ENCODE measurements around the gene MST1. TPM values are rescaled to one million over a fixed set of nuclear protein-coding genes. Genes with fewer than 3 reads are reported as not detected.

Gene MST1
- total RNA-seq, 4 donors from 2014 or later: 12.9 to 24.7 (median 17.4) TPM

DNA sequence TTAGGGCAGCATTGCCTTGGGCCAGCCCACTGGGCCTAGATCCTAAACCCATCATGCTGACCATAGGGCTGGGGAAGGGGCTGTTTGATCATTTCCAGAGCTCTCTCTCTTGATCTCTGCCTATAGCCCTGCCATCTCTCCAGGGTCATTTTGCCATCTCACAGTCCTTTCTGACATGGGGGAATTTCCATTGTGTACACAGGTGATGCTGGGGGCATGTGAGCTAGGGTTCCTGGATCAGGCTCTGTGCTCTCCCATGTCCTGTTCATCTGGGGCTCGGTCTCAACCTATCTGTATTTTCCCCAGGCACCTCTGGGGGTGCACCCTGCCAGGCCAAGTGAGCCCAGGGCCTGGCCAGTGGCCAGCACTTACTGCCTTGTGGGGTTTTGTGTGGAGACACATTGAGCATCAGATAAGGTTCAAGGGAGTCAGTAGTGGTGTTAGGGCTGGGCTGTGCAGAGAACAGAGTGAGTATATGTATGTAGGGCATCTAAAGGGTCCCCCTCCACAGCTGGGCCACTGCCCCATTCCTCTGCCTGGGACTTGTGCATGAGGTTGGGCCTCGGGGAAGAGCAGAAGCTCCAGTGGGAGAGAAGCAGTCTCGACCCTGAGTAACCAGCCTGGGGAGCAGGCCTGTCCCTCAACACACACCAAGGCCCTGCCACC is 40.8 kb downstream of the MST1 start:
- 77 to 90% methylated on average over 3 of the region's 3 CpGs for WGBS, 2 donors
- no peak for TF ChIP-seq POLR2A (IDR thresholded peaks at IDR 0.05)
- TF ChIP-seq, protein P1, sequence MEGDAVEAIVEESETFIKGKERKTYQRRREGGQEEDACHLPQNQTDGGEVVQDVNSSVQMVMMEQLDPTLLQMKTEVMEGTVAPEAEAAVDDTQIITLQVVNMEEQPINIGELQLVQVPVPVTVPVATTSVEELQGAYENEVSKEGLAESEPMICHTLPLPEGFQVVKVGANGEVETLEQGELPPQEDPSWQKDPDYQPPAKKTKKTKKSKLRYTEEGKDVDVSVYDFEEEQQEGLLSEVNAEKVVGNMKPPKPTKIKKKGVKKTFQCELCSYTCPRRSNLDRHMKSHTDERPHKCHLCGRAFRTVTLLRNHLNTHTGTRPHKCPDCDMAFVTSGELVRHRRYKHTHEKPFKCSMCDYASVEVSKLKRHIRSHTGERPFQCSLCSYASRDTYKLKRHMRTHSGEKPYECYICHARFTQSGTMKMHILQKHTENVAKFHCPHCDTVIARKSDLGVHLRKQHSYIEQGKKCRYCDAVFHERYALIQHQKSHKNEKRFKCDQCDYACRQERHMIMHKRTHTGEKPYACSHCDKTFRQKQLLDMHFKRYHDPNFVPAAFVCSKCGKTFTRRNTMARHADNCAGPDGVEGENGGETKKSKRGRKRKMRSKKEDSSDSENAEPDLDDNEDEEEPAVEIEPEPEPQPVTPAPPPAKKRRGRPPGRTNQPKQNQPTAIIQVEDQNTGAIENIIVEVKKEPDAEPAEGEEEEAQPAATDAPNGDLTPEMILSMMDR (IDR thresholded peaks at IDR 0.05): no peak
- DNase-seq (ENCODE audit: low spot score in 2 of 2): no peak
- no peak overlapping the region for H3K4me3 ChIP-seq (ENCODE audit: low read depth, poor library complexity, severe bottlenecking)
- intact Hi-C loops (cut with DNase I; ENCODE audit: low total_unique reads): no loop called here

DNA sequence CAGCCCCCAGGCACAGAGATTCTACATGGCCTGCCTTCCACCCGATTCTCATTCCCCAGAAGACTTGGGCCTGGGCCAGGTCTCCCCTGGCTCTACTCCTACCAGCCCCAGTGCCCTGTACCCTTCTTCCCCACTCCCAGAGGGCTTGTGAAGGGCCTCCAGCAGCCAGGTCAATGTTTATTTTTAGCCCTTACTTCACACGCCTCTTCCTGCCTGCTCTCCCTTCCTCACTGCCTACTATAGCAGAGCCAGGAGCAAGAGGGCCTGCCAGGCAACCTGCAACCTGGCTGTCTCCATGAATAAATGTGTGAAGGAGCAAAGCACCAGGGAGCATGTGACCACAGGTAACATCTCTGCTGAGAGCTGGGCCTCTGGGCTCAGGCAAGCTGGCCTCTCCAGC is 41.5 kb downstream of the MST1 start:
- 49 to 53% methylated on average over 2 of the region's 2 CpGs for WGBS, 2 donors
- intact Hi-C loops (cut with DNase I; ENCODE audit: low total_unique reads): no loop called here
- DNase-seq (ENCODE audit: low spot score in 2 of 2): no peak
- no peak for TF ChIP-seq POLR2A (IDR thresholded peaks at IDR 0.05)
- TF ChIP-seq, protein P1 (IDR thresholded peaks at IDR 0.05): no peak
- H3K4me3 ChIP-seq (ENCODE audit: low read depth, poor library complexity, severe bottlenecking): no peak overlapping the region

DNA sequence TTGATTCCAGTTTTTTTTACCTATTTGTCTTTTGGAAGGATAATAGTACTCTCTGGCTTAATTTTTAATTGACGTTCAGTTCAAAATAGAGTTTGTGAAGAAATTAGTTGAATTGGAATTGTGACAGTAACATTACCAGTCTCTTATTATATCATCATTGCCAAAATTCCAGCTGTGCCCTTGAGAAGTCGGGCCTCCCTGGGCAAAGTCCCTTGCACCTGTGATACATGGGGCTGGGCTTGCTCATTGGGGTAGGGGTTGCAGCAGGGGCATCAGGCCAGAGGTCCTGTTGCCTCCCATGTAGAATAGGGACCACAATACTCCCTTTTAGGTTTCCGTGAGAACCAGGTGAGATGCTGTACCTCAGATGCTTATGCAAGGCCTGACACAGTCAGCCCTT is 43.0 kb downstream of the MST1 start:
- no peak for DNase-seq (ENCODE audit: low spot score in 2 of 2)
- no peak overlapping the region for H3K4me3 ChIP-seq (ENCODE audit: low read depth, poor library complexity, severe bottlenecking)
- WGBS, 2 donors: 80% methylated on average over 3 of the region's 3 CpGs
- TF ChIP-seq, protein P1 (IDR thresholded peaks at IDR 0.05): no peak
- no peak for TF ChIP-seq POLR2A (IDR thresholded peaks at IDR 0.05)
- intact Hi-C loops (cut with DNase I; ENCODE audit: low total_unique reads): no loop called here

DNA sequence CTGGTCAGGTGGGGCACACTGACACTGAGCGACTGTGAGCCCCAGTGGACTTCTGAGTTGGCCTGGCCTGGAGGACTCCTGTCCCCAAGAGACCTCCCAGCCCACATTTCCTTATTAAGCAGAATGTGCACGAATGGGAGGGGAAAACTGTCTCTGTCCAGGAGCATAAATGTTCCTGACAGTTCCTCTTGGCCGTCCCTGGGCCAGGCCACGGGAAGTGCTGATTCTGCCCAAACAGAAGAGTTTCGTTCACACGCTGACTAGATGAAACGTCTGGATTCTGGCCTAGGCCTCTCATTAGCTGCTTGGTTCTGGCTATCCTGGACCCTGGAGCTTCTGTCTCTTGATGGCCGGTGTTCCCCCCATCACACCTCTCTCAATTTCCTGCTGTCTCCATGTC is 44.6 kb downstream of the MST1 start:
- WGBS, 2 donors: 79 to 87% methylated on average over 7 to 8 of the region's 8 CpGs
- intact Hi-C loops (cut with DNase I; ENCODE audit: low total_unique reads): no loop called here
- H3K4me3 ChIP-seq (ENCODE audit: low read depth, poor library complexity, severe bottlenecking): no peak overlapping the region
- TF ChIP-seq, protein P1 (IDR thresholded peaks at IDR 0.05): no peak
- TF ChIP-seq POLR2A (IDR thresholded peaks at IDR 0.05): no peak
- no peak for DNase-seq (ENCODE audit: low spot score in 2 of 2)

DNA sequence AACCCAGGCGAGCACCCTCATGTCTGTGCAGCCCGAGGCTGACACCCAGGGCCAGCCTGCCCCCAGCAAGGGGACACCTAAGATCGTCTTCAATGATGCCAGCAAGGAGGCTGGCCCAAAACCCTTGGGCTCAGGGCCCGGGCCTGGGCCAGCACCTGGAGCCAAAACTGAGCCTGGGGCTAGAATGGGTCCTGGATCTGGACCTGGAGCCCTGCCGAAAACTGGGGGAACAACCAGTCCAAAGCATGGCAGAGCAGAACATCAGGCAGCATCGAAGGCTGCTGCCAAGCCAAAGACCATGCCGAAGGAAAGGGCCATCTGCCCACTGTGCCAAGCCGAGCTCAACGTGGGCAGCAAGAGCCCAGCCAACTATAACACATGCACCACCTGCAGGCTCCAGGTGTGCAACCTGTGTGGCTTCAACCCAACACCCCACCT is 46.5 kb downstream of the MST1 start:
- no peak for DNase-seq (ENCODE audit: low spot score in 2 of 2)
- TF ChIP-seq, protein P1 (IDR thresholded peaks at IDR 0.05): no peak
- no peak for TF ChIP-seq POLR2A (IDR thresholded peaks at IDR 0.05)
- WGBS, 2 donors: 66 to 77% methylated on average over 7 to 9 of the region's 9 CpGs
- intact Hi-C loops (cut with DNase I; ENCODE audit: low total_unique reads): no loop called here
- no peak overlapping the region for H3K4me3 ChIP-seq (ENCODE audit: low read depth, poor library complexity, severe bottlenecking)
